IPS-15b (cell line): ENCODE results near the gene ZNF789.

Source experiments
- H3K27me3 ChIP-seq: one replicate; pipeline ENCODE4 v1.6.1; 2013; ENCODE audit warnings: low read length; ENCODE audit not compliant: control insufficient read depth, insufficient read depth
- H3K36me3 ChIP-seq: one replicate; pipeline ENCODE4 v1.6.1; 2013; ENCODE audit warnings: low read length; ENCODE audit not compliant: control insufficient read depth, insufficient read depth
- H3K4me1 ChIP-seq: one replicate; pipeline ENCODE4 v1.6.1; 2013; ENCODE audit warnings: mild to moderate bottlenecking, low read length; ENCODE audit not compliant: control insufficient read depth, insufficient read depth
- H3K4me3 ChIP-seq: one replicate; pipeline ENCODE4 v1.5.1; 2013; ENCODE audit warnings: low read depth, low read length
- H3K9ac ChIP-seq: one replicate; pipeline ENCODE4 v1.6.1; 2013; ENCODE audit warnings: low read depth, mild to moderate bottlenecking, low read length
- H3K9me3 ChIP-seq: one replicate; pipeline ENCODE4 v1.6.1; 2013; ENCODE audit warnings: mild to moderate bottlenecking, low read length; ENCODE audit not compliant: control insufficient read depth, insufficient read depth

ZNF789 gene

DNA sequence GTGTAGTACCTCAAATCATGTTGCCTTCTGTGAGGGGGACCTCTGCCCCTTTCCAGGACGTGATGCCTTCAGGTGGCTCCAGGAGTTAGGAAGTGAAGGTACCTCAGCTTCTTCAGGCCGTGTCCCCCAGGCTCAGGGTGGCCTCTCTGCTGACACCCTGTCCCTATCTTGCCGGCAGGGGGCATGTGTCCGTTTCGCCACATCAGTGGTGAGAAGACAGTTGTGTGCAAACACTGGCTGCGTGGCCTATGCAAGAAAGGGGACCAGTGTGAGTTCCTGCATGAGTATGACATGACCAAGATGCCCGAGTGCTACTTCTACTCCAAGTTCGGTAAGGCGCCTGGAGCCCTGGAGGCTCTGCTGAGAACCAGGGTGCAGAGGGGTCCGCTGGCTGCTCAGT lies 24.7 kb upstream of the ZNF789 start:
- Histone ChIP-seq H3K36me3 (peaks cover 62% of the 10 kb centered on the region), H3K9ac (no peak overlapping the region), H3K27me3 (no peaks in the 10 kb centered on the region), H3K4me3 (no peak overlapping the region), H3K9me3 (no peaks in the 10 kb centered on the region), H3K4me1 (no peaks in the 10 kb centered on the region)

DNA sequence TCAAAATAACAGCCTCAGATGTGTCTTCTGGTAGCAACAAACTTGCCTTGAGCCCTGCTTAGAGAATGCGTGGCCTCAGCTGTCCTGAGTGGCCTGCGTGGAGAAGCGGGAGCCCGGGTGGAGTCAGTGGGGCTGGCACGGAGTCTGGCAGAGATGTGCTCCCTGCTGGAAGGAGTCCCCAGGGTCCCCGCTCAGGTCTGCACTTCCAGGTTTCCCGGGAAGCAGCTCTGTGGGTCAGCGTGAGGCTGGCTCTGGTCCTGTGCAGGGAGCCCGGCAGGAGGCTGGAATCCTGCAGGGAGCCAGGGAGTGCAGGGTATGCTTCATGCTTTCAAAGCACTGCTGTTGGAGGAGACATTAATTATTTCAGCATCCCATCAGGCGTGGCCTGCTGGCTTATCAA lies 23.8 kb upstream of the ZNF789 start:
- Histone ChIP-seq H3K27me3 (no peaks in the 10 kb centered on the region), H3K36me3 (peaks cover 66% of the 10 kb centered on the region), H3K9ac (no peak overlapping the region), H3K4me3 (no peak overlapping the region), H3K9me3 (no peaks in the 10 kb centered on the region), H3K4me1 (no peaks in the 10 kb centered on the region)

DNA sequence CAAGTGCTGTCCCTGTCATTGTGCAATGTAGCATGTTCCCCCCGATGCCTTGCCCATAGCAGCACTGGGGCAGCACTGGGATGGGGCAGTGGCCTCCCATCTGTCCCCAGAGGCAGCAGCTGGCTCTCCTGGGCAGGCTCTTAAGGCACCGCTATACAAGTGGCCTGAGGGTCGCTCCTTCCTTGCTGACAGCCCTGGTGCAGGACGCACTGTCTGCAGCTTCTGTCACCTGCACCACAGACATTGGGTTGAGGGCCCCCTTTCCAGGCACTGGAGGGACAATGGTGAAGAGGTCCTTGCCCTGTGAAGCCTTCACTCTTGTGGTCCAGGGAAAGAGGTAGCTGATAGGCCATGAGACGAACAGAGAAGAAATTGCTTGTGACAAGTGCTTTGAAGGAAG lies 23.4 kb upstream of the ZNF789 start:
- Histone ChIP-seq H3K4me3 (no peak overlapping the region), H3K9ac (no peak overlapping the region), H3K9me3 (no peaks in the 10 kb centered on the region), H3K4me1 (no peaks in the 10 kb centered on the region), H3K36me3 (peaks cover 67% of the 10 kb centered on the region), H3K27me3 (no peaks in the 10 kb centered on the region)

DNA sequence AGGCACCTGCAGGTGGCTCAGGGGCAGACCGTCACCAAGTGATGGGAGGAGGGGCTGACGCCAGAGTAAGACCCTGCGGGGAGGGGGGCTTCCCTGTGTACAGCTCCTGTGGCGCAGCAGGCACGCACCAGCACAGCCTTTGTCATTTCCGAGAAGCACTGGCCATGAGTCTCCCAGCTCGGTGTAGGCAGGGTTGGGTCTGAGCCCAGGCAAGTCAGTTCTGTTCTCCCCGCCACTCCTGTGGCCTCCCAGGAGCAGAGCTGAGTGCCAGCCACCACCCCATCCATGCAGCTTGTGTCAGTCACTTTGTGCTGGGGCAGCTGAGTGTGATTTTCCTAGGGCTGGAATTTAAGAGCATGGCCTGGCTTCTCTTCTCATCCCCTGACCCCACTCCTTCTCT lies 20.8 kb upstream of the ZNF789 start:
- H3K4me3 ChIP-seq, result no peak overlapping the region
- no peak overlapping the region for H3K9ac ChIP-seq
- H3K4me1 ChIP-seq, result no peaks in the 10 kb centered on the region
- H3K27me3 ChIP-seq, result no peaks in the 10 kb centered on the region
- H3K9me3 ChIP-seq, result no peaks in the 10 kb centered on the region
- peaks cover 83% of the 10 kb centered on the region for H3K36me3 ChIP-seq

DNA sequence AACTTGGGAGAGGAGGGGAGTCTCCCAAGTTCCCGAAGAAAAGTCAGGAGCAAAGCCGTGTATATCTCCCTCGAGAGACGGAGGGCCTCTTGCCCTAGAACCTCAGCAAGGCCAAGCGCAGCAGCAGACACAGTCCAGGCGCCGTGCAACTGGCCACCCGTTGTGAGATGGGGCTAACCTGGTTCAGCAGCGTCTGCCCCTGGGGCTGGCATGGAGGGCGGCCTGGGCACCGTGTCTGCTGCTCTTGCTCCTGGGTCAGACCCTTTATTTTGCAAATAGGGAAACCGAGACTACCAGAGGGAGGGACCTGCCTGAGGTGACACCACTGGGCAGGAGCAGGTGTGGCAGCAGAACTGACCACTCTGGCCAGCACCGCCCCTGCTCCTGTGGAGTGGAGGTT lies 20.1 kb upstream of the ZNF789 start:
- no peaks in the 10 kb centered on the region for H3K4me1 ChIP-seq
- H3K27me3 ChIP-seq, result no peaks in the 10 kb centered on the region
- H3K36me3 ChIP-seq, result peaks cover 87% of the 10 kb centered on the region
- no peak overlapping the region for H3K9ac ChIP-seq
- no peaks in the 10 kb centered on the region for H3K9me3 ChIP-seq
- H3K4me3 ChIP-seq, result no peak overlapping the region

DNA sequence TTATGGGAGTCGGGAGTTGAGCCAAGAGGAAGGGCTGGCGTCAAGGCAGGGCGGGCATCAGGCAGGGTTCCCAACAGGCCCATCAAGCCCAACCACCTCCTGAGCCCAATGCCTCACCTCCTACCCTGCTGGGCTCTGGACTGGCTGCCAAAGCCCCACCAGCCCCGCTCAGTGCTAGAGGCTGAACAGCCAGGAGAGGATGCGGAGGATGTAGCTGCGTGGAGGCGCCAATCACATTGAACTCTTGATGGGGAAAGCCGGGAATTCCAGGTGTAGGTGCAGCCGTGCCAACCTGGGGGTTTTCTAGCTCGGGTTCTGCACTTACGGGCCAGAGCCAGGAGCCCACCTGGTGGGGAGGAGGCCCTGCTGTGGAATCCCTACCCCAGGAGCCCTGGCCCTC lies 19.6 kb upstream of the ZNF789 start:
- peaks cover 88% of the 10 kb centered on the region for H3K36me3 ChIP-seq
- H3K9ac ChIP-seq, result no peak overlapping the region
- no peaks in the 10 kb centered on the region for H3K9me3 ChIP-seq
- no peak overlapping the region for H3K4me3 ChIP-seq
- H3K27me3 ChIP-seq, result no peaks in the 10 kb centered on the region
- H3K4me1 ChIP-seq, result no peaks in the 10 kb centered on the region

DNA sequence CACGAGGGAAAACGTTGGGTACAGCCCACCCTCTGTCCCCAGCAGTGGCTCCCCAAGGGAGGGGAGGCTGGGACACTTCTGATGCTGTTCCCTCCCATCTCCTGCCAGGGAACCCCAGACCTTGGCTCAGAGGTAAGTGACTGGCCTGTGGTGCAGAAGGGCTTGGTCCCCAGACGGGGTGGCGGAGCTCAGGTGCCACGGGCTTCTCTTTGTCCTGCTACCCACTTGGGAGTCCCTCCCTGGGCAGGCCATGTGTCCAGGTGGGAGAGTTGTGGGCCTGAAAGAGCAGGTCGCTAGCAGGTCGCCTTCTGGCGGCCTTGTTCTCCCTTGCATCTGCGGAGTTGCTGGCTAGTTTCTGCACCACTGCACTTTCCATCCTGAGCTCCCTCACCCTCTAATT lies 16.8 kb upstream of the ZNF789 start:
- Histone ChIP-seq H3K9ac (no peak overlapping the region), H3K4me3 (no peak overlapping the region), H3K9me3 (no peaks in the 10 kb centered on the region), H3K4me1 (no peaks in the 10 kb centered on the region), H3K36me3 (peaks cover 86% of the 10 kb centered on the region), H3K27me3 (no peaks in the 10 kb centered on the region)

DNA sequence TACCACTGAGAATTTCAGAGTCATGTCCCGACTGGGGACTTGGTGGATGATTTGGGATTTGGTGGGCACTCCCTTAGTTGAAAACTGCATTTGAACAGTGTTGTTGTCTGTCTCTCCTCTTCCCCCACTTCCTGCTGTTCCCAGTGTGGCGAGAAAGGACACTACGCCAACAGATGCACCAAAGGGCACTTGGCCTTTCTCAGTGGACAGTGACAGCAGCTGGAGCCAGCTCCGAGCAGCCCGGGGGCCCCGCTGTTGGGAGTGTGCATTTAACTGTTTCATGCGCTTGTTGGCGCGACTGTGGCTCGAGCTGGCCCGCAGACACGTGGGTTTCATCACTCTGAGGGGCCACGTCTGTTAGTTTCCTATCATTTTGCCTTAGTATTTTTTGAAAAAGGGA lies 16.4 kb upstream of the ZNF789 start:
- Histone ChIP-seq H3K36me3 (peaks cover 83% of the 10 kb centered on the region), H3K4me3 (no peak overlapping the region)

DNA sequence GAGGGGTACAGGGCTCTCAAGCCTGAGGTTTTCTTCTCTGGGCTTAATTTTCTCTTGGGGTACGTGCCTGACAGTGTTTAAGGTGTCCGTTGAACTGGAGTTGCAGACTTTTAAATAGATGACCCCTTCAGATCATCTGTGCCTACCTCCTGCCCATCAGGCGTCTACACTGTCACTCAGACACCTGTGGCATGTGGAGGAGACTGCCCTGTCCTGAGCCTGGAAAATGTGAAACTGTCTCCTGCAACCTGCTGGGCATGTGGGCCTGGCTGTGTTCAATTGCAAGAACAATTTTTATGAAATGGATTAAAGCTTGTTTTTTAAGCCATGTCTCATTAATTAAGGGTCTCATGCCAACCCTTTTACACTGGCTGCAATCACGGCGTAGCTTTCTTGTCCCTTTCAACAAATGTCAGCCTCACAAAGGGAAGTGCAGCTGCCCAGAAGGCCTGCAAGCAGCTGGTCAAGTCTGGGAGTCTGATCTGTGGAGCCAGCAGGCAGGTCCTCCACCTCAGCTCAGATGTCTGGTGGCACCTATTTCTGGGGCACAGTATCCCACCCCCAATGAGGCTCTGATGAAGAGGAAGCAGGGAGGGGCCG lies 15.5 kb upstream of the ZNF789 start:
- peaks cover 74% of the 10 kb centered on the region for H3K36me3 ChIP-seq

More for the DNA sequence above, 16.4 kb upstream of the ZNF789 start:
- Histone ChIP-seq H3K4me1 (no peaks in the 10 kb centered on the region), H3K9me3 (no peaks in the 10 kb centered on the region), H3K27me3 (no peaks in the 10 kb centered on the region), H3K9ac (no peak overlapping the region)

DNA sequence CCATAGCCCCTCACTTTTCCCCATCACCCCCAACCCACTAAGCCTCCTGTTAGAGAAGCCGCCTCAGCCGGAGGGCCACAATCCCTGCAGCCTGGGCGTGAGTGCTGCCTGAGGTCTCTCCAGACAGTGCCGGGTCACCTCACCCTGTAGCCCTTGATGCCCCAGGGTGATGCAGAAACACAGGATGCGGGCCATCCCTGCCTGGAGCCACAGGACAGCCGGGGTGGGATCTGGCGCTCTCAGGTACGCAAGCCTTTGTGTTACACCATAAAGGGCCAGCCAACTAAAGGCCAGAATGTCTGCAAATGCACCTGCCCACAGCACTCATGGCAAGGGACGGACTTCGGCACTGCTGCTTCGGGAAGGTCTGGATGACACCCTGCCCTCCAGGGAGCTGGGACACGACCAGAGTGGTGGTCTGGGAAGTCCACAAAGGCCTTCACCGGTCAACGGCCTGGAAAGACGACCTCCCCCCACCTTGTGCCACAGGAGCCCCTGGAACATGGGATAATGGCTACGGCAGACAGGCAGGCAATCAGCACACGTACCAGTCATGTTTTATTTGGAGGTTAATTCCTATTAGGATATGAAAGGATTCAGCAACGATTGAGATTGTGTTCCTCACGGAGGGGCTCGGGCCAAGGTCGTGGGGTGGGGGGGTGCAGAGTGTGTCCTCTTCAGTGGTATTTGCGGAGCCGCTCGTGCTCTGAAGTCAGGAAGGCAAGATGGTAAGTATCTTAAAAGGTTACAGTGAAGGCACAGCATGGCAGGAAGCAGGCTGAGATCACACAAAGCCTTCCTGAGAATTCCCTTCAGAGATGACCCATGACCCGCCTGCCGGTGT lies 14.8 kb upstream of the ZNF789 start:
- H3K4me1 ChIP-seq, result no peaks in the 10 kb centered on the region
- H3K36me3 ChIP-seq, result peaks cover 67% of the 10 kb centered on the region
- H3K9me3 ChIP-seq, result no peaks in the 10 kb centered on the region
- H3K27me3 ChIP-seq, result no peaks in the 10 kb centered on the region
- no peak overlapping the region for H3K9ac ChIP-seq
- H3K4me3 ChIP-seq, result no peak overlapping the region

More for the DNA sequence above, 15.5 kb upstream of the ZNF789 start:
- no peaks in the 10 kb centered on the region for H3K9me3 ChIP-seq
- no peaks in the 10 kb centered on the region for H3K27me3 ChIP-seq
- no peak overlapping the region for H3K9ac ChIP-seq
- H3K4me3 ChIP-seq, result no peak overlapping the region
- no peaks in the 10 kb centered on the region for H3K4me1 ChIP-seq

DNA sequence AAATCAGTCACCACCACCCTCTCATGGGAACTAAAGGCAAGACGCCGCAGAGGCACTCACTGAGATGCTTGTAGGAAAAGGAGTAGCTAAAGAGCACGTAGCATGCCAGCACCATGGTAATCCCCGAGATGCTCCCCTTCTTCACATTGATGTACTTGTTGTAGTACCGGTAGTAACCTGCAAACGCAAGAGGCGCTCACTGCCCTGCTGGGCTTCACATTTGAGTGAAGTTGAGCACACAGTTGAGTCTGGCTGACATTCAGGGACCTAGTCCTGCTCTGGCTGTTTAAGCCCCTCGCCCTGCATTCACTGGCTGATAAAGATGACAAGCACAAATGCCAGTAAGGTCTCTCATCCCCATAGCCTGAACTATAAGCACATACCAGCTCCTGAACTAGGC lies 13.6 kb upstream of the ZNF789 start:
- no peaks in the 10 kb centered on the region for H3K27me3 ChIP-seq
- no peaks in the 10 kb centered on the region for H3K9me3 ChIP-seq
- no peak overlapping the region for H3K4me3 ChIP-seq
- no peak overlapping the region for H3K9ac ChIP-seq
- peaks cover 55% of the 10 kb centered on the region for H3K36me3 ChIP-seq
- H3K4me1 ChIP-seq, result no peaks in the 10 kb centered on the region

DNA sequence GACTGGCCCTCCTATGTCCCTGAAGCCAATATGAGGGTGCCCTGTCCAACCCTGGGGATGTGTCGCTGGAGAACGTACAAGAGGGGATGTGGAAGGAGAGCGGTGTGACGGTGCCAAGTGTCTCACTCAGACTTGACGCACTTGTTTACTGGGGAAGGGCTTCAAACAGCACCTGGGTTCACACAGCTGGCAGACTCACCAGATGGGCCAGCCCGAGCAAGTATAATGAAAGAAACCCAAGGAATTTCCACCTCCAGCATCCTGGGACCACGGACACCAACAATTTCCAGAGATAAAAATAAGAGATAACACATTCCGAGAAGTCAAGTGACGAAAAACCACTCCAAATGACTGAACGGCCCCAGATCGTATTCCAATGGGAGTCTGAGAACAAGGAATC lies 12.0 kb upstream of the ZNF789 start:
- peaks cover 40% of the 10 kb centered on the region for H3K36me3 ChIP-seq
- no peaks in the 10 kb centered on the region for H3K9me3 ChIP-seq
- no peak overlapping the region for H3K9ac ChIP-seq
- no peaks in the 10 kb centered on the region for H3K27me3 ChIP-seq
- H3K4me1 ChIP-seq, result no peaks in the 10 kb centered on the region
- H3K4me3 ChIP-seq, result no peak overlapping the region
